Measurements from ENCODE around the gene TOR1A.
A peak's percentile ranks its signal among the peaks of the same experiment; 100 is the strongest.

TOR1A gene, protein sequence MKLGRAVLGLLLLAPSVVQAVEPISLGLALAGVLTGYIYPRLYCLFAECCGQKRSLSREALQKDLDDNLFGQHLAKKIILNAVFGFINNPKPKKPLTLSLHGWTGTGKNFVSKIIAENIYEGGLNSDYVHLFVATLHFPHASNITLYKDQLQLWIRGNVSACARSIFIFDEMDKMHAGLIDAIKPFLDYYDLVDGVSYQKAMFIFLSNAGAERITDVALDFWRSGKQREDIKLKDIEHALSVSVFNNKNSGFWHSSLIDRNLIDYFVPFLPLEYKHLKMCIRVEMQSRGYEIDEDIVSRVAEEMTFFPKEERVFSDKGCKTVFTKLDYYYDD

DNA sequence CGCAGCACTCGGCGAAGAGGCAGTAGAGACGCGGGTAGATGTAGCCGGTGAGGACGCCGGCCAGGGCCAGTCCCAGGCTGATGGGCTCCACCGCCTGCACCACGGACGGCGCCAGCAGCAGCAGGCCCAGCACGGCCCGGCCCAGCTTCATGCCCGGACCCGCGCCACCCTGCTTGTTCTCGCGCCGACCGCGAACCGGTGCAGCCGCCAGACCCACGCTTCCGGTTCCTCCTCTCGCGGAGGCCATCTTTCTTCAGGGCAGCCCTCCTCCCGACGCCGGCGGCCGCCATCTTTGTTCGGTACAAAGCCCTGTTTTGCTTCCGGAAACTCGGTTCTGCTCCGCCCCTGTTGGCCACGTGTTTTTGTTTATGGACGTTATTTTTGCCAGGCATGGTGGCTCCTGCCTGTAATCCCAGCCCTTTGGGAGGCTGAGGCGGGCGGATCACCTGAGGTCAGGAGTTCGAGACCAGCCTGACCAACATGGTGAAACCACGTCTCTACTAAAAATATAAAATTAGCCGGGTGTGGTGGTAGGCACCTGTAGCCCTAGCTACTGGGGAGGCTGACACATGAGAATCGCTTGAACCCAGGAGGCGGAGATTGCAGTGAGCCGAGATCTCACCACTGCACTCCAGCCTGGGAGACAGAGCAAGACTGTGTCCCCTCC lies at the start of gene TOR1A:
Gene TOR1A (minus strand): TSS at position 202 of the 667 bp plus-strand sequence. CDS start 51 bp downstream, at position 151.
- peak; percentile 91 for DNase-seq (ENCODE audit: low read depth)

DNA sequence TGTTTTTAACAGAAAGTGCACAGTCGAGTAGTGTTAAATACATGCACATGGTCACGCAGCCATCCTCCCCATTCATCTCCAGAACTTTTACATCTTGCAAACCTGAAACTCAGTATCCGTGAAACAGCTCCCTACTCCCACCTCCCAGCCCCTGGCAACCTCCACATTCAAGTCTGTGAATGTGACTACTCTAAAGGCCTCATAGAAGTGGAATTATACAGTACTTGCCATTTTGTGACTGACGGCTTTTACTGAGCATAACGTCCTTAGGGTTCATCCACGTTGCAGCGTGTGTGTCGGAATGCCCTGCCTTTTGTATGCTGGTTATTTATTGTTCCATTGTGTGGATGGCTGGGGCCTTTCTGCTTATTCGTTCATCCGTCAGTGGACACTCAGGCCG lies 47.1 kb upstream of the TOR1A start:
- DNase-seq (ENCODE audit: low read depth) = no peak

DNA sequence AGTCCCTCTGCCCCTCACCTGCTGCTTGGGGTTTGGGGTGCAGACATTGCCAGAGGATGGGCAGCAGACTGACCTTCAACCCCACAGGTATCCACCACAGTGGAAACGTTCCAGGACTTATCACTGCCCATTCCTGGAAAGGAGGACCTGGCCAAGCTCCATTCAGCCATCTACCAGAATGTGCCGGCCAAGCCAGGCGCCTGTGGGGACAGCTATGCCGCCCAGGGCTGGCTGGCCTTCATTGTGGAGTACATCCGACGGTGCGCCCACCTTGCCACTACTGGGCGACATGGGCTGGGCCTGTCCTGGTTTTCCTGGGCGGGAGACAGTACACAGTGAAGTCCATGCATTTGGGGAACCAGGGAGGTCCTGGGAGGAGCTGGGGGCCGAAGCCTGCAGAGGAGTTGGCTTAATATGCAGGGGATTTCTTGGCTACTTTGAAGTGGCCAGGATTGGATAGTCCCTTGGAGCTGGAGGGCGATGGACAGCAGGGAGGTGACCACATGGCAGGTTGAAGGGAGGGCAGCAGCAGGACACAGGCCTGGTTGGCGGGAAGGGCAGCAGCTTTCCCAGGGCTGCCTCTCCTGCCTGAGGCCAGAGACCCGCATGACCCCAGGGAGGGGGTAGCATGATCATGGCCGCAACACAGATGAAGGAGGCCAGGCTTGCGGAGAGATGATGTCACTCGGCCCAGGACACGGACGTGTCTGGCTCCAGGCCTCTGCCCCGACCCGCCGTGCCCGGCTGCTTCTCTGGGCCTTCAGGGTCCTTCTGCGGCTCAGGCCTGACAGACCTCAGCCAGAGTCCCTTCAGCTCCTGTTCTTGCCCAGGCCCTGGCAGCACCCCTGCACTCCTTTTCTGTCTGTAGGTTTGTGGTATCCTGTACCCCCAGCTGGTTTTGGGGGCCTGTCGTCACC lies 45.9 kb upstream of the TOR1A start:
- DNase-seq (ENCODE audit: low read depth) = no peak

DNA sequence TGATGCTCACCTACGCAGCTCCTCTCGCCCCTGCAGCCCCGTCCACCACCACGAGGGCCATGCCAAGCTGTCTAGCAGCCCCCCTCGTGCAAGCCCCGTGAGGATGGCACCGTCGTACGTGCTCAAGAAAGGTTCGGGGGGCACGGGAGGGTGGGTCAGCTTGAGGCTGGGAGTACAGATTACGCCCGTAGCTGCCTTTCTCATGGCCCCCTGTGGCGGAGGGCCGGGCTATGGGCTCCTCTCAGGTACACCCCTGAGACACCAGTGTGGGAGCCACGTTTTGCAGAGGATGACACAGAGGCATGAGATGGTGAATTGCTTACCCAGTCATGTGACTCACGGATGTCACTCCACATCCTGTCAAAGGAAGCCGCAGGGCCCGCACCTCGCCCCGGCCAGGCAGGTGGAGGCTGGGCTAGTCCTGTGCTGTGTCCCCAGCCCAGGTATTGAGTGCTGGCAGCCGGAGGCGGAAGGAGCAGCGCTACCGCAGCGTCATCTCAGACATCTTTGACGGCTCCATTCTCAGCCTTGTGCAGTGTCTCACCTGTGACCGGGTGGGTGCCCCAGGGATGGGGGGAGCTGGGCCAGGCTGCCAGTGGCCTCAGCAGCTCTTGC lies 45.0 kb upstream of the TOR1A start:
- DNase-seq (ENCODE audit: low read depth) = no peak

DNA sequence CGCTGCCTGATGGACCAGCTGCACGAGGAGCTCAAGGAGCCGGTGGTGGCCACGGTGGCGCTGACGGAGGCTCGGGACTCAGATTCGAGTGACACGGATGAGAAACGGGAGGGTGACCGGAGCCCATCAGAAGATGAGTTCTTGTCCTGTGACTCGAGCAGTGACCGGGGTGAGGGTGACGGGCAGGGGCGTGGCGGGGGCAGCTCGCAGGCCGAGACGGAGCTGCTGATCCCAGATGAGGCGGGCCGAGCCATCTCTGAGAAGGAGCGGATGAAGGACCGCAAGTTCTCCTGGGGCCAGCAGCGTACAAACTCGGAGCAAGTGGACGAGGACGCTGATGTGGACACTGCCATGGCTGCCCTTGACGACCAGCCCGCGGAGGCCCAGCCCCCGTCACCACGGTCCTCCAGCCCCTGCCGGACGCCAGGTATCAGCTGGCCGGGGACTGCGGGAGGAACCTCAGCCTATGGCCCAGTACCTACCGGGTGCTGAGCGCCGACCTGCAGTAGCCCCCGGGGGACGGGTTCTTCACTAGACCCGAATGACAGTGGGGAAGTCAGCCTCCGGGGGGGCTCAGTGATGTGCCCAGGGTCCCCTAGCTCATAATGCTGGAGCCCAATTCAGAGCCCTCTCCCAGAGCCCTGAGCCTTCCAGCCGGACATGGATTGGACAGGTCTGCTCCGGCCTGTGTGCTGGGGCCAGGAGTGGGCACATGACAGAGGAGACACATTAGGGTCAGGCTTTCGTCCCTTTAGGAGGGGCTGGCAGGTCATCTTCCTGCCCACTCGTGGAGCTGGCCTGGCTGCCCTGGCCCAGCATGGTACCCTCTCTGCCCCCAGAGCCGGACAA lies 44.3 kb upstream of the TOR1A start:
- no peak for DNase-seq (ENCODE audit: low read depth)

DNA sequence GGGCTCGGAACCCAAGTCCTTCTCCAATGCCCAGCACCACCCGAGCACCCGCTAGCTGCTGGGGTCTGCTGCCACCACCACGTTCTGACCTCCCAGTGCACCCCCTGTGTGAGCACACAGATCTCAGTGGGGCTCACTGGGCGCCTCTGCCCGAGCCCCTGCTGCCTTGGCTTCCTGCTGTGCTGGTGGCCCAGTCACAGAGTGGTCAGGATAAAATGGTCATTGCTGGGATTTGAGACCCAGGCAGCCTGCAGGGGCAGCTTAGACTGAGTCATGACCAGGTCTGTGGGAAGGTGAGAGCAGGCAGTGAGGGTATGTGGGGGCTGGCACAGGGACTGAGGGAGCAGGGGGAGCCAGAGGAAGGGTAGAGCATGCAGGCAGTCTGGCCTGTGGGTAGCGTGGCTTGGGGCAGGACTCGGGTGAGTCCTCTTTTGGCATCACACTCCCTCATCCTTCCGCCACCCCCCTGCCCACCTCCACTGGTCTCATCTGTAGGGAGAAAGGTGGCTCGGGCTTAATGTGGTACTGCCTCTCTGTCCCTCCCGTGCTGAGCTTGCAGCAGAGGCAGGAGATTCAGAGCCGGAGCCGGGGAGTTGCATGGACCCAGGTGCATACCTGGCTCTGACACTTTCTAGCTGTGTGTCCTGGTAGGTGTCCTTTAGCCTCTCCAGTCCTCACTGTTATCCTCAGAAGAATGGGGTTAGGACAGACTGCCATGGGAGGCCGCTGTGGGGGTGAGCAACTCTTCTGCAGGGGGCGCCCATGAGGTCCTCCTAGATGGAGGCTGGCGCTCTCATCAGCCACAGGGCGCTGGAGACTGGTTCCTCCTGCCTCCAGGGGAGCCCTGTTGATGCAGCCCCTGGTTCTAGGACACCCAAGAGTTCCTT lies 43.4 kb upstream of the TOR1A start:
- no peak for DNase-seq (ENCODE audit: low read depth)

DNA sequence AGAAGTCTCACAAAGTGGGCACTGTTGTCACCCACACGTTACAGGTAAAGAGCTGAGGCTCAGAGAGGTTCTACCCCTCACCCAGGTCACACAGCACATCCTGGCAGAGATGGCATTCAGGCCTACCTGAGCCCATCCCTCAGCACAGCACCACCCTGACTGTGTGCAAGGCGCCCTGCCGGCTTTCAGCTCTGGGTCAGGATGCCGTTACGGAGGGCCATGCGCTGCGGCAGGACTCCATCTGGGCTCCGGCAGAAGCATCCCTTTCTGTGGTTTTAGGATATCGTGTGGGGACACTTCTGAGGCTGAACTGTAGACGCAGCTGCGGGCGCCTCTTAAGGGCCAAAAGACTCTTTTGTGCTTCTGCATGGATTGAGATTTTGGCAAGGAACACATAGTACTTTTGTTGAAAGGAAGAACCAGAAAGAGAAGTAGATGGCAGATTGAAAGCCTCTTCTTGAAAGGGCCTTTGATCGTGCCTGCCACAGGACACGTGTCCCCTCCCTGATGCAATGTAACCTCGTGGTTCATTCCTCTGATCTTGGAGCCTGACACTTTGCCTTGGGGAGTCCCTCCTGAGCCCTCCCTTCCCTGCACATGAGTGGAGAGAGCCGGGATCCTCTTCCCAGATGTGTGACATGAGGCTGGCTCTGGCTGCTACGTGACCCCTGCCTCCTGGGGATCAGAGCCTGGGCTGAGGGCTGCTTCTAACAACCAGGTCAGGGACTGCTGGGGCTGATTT lies 42.6 kb upstream of the TOR1A start:
- no peak for DNase-seq (ENCODE audit: low read depth)

DNA sequence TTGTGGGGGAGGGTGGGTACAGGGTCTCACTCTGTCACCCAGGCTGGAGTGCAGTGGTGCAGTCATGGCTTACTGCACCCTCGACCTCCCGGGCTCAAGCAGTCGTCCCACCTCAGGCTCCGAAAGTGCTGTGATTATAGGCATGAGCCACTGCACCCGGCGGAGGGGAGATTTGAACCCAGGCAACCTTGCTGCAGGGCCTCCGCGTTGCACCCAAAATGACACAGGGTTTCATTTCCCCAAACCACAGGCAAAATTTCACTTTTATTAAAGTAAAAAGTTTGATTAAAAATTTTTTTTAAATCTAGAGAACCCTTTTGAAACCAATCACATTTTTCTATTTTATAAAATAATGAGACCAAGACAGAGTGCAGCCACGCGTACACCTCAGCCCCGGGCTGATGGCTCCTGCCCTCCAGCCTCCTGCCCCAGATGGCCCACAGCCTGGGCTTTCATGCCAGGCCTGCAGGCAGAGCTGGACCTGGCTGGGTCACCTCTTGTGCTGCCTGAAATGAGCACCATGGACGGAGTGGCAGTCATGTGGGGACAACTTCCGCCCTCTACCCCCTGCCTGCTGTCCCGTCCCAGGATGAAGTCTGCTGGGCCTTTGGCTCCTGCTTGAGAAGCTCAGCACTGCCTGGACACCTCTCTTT lies 41.9 kb upstream of the TOR1A start:
- DNase-seq (ENCODE audit: low read depth) = no peak

DNA sequence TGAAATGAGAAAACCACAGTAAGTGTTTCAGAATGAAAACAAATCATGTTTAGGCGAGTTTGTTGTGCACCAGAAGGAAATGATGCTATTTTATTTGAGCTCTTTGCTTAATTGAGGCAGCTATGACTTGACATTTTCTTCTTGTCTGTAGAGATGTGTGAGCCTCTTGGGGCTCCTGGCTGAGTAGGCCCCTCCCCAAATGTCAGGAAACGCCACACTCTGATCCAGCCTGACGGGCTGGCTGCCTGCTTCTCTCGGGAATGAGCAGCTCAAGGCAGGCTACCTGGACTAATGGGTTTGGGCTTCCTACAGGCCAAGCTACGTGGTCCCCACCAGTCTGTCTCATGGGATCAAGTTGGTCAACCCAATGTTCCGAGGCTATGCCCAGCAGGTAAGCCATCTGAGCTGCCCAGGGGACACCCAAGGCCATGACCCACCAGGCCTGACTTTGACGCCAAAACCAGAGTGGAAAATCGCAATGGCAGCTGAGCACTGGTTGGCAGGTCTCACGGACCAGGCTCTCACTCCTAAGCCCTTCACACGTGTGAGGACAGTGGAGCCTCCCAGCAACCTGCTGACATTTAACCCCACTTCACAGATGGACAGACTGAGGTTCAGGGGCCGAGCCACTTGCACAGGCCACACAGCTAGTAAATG lies 41.2 kb upstream of the TOR1A start:
- DNase-seq (ENCODE audit: low read depth) = no peak

DNA sequence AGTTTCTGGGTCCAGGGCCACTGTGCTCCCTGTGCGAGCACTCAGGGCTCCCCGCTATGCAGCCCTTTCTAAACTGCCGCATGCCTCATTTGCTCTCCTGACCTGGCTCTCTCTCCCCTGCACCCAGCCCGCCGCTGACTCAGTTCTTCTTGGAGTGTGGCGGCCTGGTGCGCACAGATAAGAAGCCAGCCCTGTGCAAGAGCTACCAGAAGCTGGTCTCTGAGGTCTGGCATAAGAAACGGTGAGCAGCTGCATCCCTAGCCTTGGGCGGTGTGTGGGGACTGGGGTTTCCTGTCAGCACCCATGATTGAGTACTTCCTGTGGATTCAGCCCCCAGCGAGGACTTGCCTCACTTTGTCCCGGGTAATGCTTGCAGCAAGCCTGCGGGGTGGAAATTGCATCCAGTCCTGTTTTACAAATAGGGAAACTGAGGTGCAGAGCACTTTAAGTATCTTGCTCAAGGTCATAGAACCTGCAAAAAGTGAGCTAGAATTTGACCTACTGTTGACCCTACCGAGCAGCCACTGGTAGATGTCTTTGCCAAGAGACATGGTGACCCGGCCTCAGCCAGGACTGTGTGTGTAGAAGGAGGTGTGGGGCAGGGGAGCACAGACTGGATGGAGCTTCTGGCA lies 39.2 kb upstream of the TOR1A start:
- DNase-seq (ENCODE audit: low read depth) = no peak

DNA sequence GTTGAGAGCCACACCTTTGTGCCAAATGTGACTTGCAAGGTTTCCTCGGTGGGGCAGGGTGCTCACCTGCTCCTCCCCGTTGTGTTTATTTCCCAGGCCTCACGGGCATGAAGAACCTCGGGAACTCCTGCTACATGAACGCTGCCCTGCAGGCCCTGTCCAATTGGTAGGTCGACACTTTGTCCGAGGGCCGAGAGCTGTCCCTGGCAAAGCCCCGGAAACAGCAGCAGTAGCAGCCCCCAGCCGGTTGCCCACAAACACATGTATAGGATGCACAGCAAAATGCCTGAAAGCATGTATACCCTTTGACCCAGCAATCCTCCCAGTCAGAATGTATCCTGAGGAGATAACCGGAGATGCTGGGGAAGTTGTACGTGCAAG lies 37.5 kb upstream of the TOR1A start:
- no peak for DNase-seq (ENCODE audit: low read depth)

DNA sequence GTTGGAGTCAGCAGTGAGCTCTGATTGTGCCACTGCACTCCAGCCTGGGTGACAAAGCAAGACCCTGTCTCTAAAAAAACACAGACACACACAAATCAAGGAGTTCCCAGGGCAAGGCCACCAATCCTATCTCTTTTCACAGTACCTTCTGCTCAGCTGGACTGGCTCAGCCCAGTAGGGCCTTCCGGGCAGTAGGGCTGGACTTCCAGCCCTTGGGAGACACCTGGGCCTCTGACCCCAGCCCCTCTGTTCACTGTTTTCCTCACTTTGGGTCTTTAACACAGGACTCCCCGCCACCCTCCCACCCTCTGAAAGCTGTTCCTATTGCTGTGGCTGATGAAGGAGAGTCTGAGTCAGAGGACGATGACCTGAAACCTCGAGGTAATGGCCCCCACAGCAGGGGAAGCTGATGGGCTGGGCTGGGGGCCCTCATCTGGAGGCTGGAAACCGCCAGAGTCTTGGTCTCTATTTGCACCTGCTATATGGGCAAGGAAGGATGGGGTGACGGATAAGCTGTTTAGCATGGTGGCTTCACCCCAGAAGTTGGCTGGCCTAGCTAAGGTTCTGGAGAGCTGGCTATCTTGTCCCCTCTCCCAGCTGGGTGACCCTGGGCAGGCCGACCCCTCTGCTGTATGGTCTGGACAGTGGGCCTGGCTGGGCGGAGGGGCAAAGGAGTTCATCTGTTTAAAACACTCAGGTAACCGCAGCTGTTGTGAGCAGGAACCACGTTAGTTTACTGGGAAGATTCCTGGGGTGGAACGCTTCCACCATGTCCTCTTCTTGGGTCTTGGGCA lies 36.9 kb upstream of the TOR1A start:
- no peak for DNase-seq (ENCODE audit: low read depth)

DNA sequence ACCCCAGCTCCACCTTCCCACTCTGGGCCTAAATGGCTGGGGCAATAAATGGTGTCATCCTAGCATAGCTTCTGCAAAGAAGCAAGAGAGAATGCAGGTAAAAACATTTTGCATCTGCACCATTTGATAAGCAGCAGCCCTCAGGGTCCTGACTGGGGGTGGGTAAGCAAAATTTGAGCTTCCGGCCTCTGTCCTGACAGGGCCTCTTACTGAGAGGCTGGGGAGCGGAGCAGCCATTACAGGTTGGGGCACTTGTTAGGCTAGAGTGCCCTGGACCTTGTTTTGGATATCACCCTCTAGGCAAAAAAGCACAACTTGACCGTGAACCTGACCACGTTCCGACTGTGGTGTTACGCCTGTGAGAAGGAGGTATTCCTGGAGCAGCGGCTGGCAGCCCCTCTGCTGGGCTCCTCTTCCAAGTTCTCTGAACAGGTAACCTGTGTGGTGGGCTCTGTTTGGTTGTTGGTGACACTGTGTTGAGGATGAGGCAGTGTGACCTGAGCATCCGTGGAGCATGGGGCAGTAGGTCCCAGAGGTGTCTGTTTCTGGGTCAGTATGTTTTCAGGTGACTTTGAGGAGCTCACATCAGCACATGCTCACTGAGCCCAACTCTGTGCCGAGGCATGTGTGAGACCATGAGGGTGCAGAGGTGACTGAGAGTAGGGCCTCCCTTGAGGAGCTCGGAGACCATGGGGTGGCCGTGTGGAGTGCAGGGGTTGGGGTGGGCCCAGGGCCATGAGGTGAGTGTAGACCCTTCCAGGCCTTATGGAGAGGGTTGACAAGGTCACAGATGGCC lies 34.4 kb upstream of the TOR1A start:
- DNase-seq (ENCODE audit: low read depth) = no peak

DNA sequence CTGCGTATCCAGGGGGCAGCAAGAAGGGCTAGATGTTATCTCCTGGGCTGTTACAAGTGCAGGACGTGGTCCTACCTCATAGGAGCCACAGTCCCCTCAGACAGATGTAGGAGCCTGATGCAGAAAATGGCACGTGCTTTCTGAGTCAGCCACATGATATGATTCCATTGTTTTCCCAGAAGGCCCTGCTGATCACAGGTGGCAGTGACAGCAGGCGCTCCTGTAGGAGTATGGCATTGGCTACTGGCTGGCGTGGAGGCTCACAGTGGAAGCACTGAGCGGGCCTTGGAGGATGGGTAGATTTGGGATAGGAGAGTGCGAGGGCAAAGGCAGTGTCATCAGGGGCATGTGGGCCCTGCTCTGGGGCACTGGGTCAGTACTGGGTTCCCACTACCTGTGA lies 33.3 kb upstream of the TOR1A start:
- no peak for DNase-seq (ENCODE audit: low read depth)

DNA sequence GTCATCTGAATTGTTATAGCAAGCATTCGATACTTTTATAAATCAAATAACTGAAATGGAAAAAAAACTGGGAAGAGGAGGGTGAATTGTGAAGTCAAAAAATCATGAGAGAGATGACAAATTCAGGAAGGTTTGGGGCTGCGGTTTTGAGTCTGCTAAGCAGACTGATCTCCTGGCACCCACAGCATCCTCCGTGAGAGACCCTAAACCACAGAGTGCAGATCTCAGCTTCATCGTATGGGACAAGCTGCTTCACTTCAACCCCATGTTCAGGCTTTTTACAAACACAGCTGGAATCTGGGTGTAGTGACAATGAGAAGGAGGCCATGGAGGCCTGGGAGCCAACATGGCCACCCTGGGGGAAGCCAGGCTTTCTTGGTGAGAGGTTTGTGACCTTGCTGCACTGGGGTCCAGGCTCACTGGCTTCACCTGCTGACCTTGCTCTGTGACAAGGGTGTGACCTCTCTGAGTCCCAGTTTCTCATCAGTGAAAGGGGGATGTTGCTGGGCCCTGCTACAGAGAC lies 30.7 kb upstream of the TOR1A start:
- no peak for DNase-seq (ENCODE audit: low read depth)

DNA sequence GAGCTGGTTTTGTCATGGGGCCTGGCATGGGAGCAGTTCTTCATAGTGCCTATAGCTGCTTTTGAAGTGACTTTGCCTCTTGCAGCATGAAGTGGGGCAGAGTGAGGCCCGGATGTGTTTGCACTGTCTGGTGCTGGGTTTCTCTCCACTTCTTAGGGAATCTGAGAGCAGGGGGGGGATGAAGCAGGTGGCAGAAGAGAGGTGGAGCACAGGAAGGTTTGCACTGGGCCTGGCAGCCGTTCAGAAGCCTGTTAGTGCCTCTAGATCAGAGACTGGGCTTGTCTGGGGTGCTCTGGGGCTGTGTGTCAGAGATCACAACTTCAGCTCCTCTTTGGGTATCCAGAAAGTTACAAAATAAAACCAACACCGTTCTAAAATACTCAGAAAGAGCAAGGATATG lies 29.7 kb upstream of the TOR1A start:
- DNase-seq (ENCODE audit: low read depth) = no peak

Measured in fibroblast of the conjunctiva (primary cell).